Fibroblast of lung (primary cell): Measurements from ENCODE around the gene MEGF6. TPM values are rescaled to one million over a fixed set of nuclear protein-coding genes. Genes with fewer than 3 reads are reported as not detected.

Source experiments
- DNase-seq, 2 donors: peaks; one replicate each; pipeline versions ENCODE4 v3.0.0 to v3.0.0-alpha.2; 2010; ENCODE audit warnings: low read depth in 2 of 2
- H2AFZ ChIP-seq: 2 replicates; pipeline ENCODE4 v1.5.1; 2012; ENCODE audit warnings: low read length, control low read depth, inconsistent platforms
- H3K27ac ChIP-seq: 2 replicates; pipeline ENCODE4 v1.5.1; 2011; ENCODE audit warnings: low read length, control low read depth; ENCODE audit not compliant: insufficient read depth
- H3K27me3 ChIP-seq: 2 replicates; pipeline ENCODE4 v1.5.1; 2011; ENCODE audit warnings: mild to moderate bottlenecking, low read length; ENCODE audit not compliant: control insufficient read depth, insufficient read depth
- H3K36me3 ChIP-seq: 2 replicates; pipeline ENCODE4 v1.5.1; 2011; ENCODE audit warnings: low read length; ENCODE audit not compliant: control insufficient read depth, insufficient read depth
- H3K4me1 ChIP-seq: 2 replicates; pipeline ENCODE4 v1.5.1; 2011; ENCODE audit warnings: low read length; ENCODE audit not compliant: control insufficient read depth, insufficient read depth; ENCODE audit errors: extremely low read depth
- H3K4me2 ChIP-seq: 2 replicates; pipeline ENCODE4 v1.5.1; 2011; ENCODE audit warnings: low read length, control low read depth; ENCODE audit not compliant: insufficient read depth; ENCODE audit errors: extremely low read depth
- H3K4me3 ChIP-seq, 4 experiments: fragments of 200-600 bp in 1 of 4; sonication (generic) in 1 of 4; replicated peaks in 1 of 4; 2 replicates each; pipeline ENCODE4 v1.5.1; 2011 to 2016; ENCODE audit warnings: low read length in 4 of 4, low read depth in 3 of 4, mild to moderate bottlenecking in 3 of 4, control low read depth in 2 of 4, inconsistent platforms in 1 of 4, mixed read lengths in 1 of 4; ENCODE audit not compliant: insufficient read depth in 1 of 4; ENCODE audit errors: control extremely low read depth in 1 of 4
- H3K79me2 ChIP-seq: 2 replicates; pipeline ENCODE4 v1.5.1; 2012; ENCODE audit warnings: mild to moderate bottlenecking, low read length, inconsistent platforms; ENCODE audit not compliant: control insufficient read depth, insufficient read depth
- H3K9ac ChIP-seq: 2 replicates; pipeline ENCODE4 v1.5.1; 2011; ENCODE audit warnings: mild to moderate bottlenecking, low read length, control low read depth; ENCODE audit not compliant: insufficient read depth
- H3K9me3 ChIP-seq: 2 replicates; pipeline ENCODE4 v1.5.1; 2012; ENCODE audit warnings: low read depth, low read length; ENCODE audit not compliant: control insufficient read depth, insufficient read depth
- H4K20me1 ChIP-seq: 2 replicates; pipeline ENCODE4 v1.5.1; 2011; ENCODE audit warnings: low read length; ENCODE audit not compliant: control insufficient read depth, insufficient read depth; ENCODE audit errors: extremely low read depth
- CTCF ChIP-seq, 2 donors: IDR thresholded peaks in 1 of 2; conservative IDR thresholded peaks in 1 of 2; 1 replicate in 1 of 2; 2 replicates in 1 of 2; pipeline ENCODE4 v1.5.1; 2011 to 2012; ENCODE audit warnings: low read length in 2 of 2, control low read depth in 1 of 2, inconsistent platforms in 1 of 2, low read depth in 1 of 2, mild to moderate bottlenecking in 1 of 2
- EZH2 ChIP-seq: IDR thresholded peaks from 2 replicates; pipeline ENCODE4 v1.5.1; 2012; ENCODE audit warnings: low read length, control low read depth, mild to moderate bottlenecking; ENCODE audit errors: missing control alignments
- polyA plus RNA-seq, 2 donors: library from polyadenylated mRNA; depleted of rRNA in 1 of 2; stranded (reverse) in 1 of 2; unstranded in 1 of 2; fragments of >200 nt; gene quantifications; 2 replicates each; pipeline ENCODE4 v1.2.1, GENCODE V29; 2011 to 2012; ENCODE audit warnings: missing spikeins in 1 of 2
- total RNA-seq: library from RNA; depleted of rRNA; stranded (reverse); fragments of >200 nt; gene quantifications from 2 replicates; pipeline ENCODE4 v1.2.1, GENCODE V29; 2014

MEGF6 gene
- total and polyA plus RNA-seq, 2 donors (not counting 1 experiment from before 2014, with no cell fraction given), result 1.6 to 11.6 TPM

GRCh38 chr1:3492545-3493246 lies 118.6 kb downstream of the MEGF6 start:
- H3K36me3 ChIP-seq, result no peaks in the 10 kb centered on the region
- no peaks in the 10 kb centered on the region for H3K79me2 ChIP-seq
- no peak for TF ChIP-seq EZH2
- no peak for TF ChIP-seq CTCF (conservative IDR thresholded peaks at IDR 0.05 in 1 of 2, IDR thresholded peaks at IDR 0.05 in 1 of 2; ENCODE audit: low read depth in 1 of 2, low read length in 2 of 2)
- no peak overlapping the region for H3K27ac ChIP-seq
- no peaks in the 10 kb centered on the region for H3K9me3 ChIP-seq
- H3K4me3 ChIP-seq, result no peak overlapping the region
- no peaks in the 10 kb centered on the region for H3K4me1 ChIP-seq
- H3K27me3 ChIP-seq, result no peaks in the 10 kb centered on the region
- no peak overlapping the region for H2AFZ ChIP-seq
- H3K9ac ChIP-seq, result no peak overlapping the region
- DNase-seq, result no peak
- no peaks in the 10 kb centered on the region for H4K20me1 ChIP-seq
- H3K4me2 ChIP-seq, result no peak overlapping the region

DNA sequence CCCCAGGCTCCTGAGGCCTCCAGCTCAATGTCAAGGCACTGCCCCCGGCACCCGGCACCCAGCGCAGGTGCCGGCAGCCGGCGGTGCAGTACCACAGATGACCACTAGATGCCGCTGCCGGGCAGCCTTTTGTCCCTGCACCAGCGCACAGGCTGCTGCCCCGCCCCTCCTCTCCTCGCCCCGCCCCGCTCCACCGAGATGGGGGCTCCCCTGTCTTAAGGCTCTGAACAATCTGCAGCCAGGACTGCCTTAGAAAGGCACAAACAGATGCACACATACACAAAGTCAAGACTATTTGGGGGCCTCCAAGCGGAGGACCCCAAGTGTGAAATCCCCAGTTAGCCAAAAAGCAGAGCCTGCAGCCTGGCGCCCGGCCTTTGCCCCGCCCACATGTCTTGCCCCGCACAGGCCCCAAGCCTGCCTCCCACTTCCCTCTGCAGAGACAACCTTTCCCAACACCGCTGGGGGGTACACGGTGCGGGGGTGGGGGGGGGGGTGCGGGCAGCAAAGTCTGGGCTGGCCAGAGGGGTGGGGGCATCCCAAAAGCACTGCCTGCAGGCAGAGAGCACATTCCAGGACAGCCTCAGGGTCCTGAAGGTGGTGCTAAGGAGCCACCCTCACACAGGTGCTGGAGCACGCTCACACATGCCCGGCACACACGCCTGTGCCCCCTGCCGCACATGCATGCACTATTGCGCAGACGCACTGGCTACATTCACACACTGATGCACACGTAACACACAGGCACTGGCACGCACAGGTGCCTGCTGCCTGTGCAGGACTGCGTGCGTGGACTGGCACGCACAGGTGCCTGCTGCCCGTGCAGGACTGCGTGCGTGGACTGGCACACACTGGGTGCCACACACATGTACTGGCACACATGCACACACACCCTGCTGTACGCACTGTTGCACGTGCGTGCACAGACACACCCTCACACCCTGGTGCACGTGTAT lies 119.7 kb downstream of the MEGF6 start:
- Histone ChIP-seq H3K9ac (no peak overlapping the region), H3K4me3 (no peak overlapping the region), H3K27ac (no peak overlapping the region), H3K9me3 (no peaks in the 10 kb centered on the region), H3K4me1 (no peaks in the 10 kb centered on the region), H2AFZ (no peak overlapping the region), H3K4me2 (no peak overlapping the region), H3K36me3 (no peaks in the 10 kb centered on the region), H4K20me1 (no peaks in the 10 kb centered on the region), H3K27me3 (no peaks in the 10 kb centered on the region), H3K79me2 (no peaks in the 10 kb centered on the region)
- TF ChIP-seq EZH2, result no peak
- TF ChIP-seq CTCF (conservative IDR thresholded peaks at IDR 0.05 in 1 of 2, IDR thresholded peaks at IDR 0.05 in 1 of 2; ENCODE audit: low read depth in 1 of 2, low read length in 2 of 2), result peak; percentile 81
- DNase-seq, result peak; percentile 17 to 29

DNA sequence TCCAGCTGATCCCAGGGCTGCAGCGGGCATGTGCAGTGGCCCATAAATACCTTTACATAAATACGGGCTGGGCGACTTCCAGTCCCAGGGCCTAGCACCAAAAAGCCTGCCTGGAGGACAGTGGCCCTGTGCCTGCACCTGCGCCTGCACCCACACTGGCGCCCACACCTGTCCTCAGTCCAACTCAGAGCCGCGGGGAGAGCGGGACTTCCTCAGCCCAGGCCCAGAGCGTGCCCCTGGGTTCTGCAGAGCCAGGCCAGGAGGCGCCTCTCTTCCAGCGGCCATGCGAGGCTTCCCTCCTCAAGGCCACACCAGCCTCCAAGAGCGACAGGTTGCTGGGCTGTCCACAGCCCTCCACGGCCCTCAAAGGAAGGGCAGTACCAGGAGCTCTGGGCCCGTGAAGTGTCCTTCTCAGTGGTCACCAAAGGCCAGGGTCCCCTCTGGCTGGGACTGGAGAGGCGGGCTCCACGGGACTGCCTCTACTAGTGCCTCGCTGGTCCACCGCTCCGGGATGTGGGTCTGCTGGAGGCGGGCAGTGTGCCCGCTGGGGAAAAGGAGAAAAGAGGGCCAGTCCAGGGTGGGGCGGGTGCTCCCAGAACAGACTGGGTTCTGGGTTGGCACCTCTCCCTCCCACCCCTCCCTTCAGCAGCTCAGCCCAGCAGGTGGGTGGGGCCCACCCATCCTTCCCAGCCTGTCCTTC lies 121.1 kb downstream of the MEGF6 start:
- Histone ChIP-seq H3K4me1 (no peaks in the 10 kb centered on the region), H4K20me1 (no peaks in the 10 kb centered on the region), H3K79me2 (no peaks in the 10 kb centered on the region), H2AFZ (no peak overlapping the region), H3K27me3 (no peaks in the 10 kb centered on the region), H3K4me2 (no peak overlapping the region), H3K9me3 (no peaks in the 10 kb centered on the region), H3K27ac (no peak overlapping the region), H3K9ac (no peak overlapping the region), H3K36me3 (no peaks in the 10 kb centered on the region), H3K4me3 (no peak overlapping the region)
- TF ChIP-seq EZH2 (no peak), CTCF (conservative IDR thresholded peaks at IDR 0.05 in 1 of 2, IDR thresholded peaks at IDR 0.05 in 1 of 2; ENCODE audit: low read depth in 1 of 2, low read length in 2 of 2) (no peak)
- DNase-seq, result no peak
